HG02642 (cell line): ENCODE results near the gene MLNR.

Experiments
- ATAC-seq: cut with Tn5 transposase; IDR thresholded peaks from one replicate; pipeline ENCODE4 v1.9.1; 2021; ENCODE audit warnings: mild to moderate bottlenecking; ENCODE audit not compliant: unreplicated experiment, poor library complexity

Gene MLNR

GRCh38 chr13:49225223-49226042 is 5.3 kb downstream of the MLNR start:
- no peak for ATAC-seq

- ATAC-seq, result no peak
Observed at GRCh38 chr13:49226613-49227012, 6.5 kb downstream of the MLNR start.

GRCh38 chr13:49234741-49235140 is 14.6 kb downstream of the MLNR start:
- ATAC-seq, result no peak

- ATAC-seq, result no peak
Observed at GRCh38 chr13:49235856-49236431, 15.8 kb downstream of the MLNR start.

- no peak for ATAC-seq
Observed at GRCh38 chr13:49238621-49239020, 18.5 kb downstream of the MLNR start.

- no peak for ATAC-seq
Observed at GRCh38 chr13:49240017-49240416, 19.9 kb downstream of the MLNR start.

GRCh38 chr13:49241296-49241695 is 21.2 kb downstream of the MLNR start:
- no peak for ATAC-seq

- no peak for ATAC-seq
Observed at GRCh38 chr13:49245101-49245500, 25.0 kb downstream of the MLNR start.

- peak; percentile 49 for ATAC-seq
Observed at GRCh38 chr13:49246850-49247642, 26.9 kb downstream of the MLNR start.

GRCh38 chr13:49247643-49248621 is 27.8 kb downstream of the MLNR start, which contains the start of gene CDADC1:
Gene CDADC1 (plus strand): TSS chr13:49247925. CDS start chr13:49248038, 113 bp downstream.
- ATAC-seq, result peak; percentile 97

- no peak for ATAC-seq
Observed at GRCh38 chr13:49248622-49249002, 28.5 kb downstream of the MLNR start.

GRCh38 chr13:49251326-49251725 is 31.2 kb downstream of the MLNR start:
- no peak for ATAC-seq

GRCh38 chr13:49253310-49253709 is 33.2 kb downstream of the MLNR start:
- no peak for ATAC-seq

GRCh38 chr13:49254007-49254406 is 33.9 kb downstream of the MLNR start:
- ATAC-seq, result no peak

GRCh38 chr13:49256841-49257240 is 36.7 kb downstream of the MLNR start:
- ATAC-seq, result no peak

GRCh38 chr13:49258089-49258796 is 38.1 kb downstream of the MLNR start:
- no peak for ATAC-seq

- ATAC-seq, result no peak
Observed at GRCh38 chr13:49259586-49259985, 39.4 kb downstream of the MLNR start.

- no peak for ATAC-seq
Observed at GRCh38 chr13:49262634-49263033, 42.5 kb downstream of the MLNR start.

- no peak for ATAC-seq
Observed at GRCh38 chr13:49265822-49266221, 45.7 kb downstream of the MLNR start.
